HK-2 (cell line): ENCODE results near the gene SLC5A9.
"Not testable (repeated sequence)": the region's sequence is repeated elsewhere in the genome, so short reads cannot be mapped to it uniquely, and the experiment has no call there.

Experiments
- DNase-seq: peaks from one replicate; pipeline ENCODE4 v3.0.0-alpha.2; 2018; ENCODE audit not compliant: unreplicated experiment

The SLC5A9 gene

DNA sequence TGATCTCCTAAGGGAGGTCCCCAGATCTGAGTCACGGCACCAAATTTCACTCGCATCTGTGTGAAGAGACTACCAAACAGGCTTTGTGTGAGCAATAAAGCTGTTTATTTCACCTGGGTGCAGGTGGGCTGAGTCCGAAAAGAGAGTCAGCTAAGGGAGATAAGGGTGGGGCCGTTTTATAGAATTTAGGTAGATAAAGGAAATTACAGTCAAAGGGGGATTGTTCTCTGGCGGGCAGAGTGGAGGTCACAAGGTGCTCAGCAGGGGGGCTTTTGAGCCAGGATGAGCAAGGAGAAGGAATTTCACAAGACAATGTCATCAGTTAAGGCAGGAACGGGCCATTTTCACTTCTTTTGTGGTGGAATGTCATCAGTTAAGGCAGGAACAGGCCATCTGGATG lies 8.2 kb upstream of the SLC5A9 start:
- not testable (repeated sequence) for DNase-seq

GRCh38 chr1:48214820-48215219 lies 7.7 kb upstream of the SLC5A9 start:
- DNase-seq = no peak

DNA sequence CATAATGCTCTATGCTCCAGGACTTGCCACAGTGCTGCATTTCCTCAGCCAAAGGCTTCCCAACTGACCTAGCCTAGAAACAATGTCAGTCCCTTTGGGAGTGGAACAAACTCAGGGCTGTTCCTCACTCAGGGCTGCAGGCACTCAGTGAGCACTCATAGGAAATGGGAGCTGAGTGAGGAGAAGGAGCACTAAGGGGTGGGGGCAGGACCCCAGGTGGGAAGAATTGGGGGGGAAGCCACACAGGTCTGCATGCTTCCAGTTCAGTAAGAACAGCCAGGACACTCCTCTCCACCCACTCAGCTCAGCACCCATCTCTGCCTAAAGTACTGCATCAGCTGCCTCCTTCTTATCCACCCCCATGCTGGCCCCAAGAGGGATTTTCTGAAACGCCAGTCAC lies 7.3 kb upstream of the SLC5A9 start:
- DNase-seq = no peak

GRCh38 chr1:48215889-48216288 lies 6.6 kb upstream of the SLC5A9 start:
- no peak for DNase-seq

DNA sequence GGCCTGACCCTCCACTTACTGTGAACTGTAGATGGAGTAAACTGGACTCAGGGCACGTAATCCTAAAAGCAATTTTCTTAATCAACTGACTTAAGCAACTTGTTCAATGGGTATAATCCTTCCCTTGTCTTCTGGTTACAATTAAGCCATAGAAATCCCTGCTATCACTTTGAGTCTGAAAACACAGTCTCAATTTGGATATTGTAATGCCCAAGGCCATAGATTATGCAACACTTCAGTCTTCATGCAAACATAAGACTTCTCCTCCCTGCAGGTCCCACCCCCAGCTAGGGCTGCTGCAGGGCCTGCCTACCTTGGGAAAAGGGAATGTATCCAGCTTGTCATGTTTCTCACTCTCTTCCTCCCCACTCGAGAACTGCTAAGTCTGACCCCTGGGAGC lies 6.2 kb upstream of the SLC5A9 start:
- no peak for DNase-seq

GRCh38 chr1:48216941-48217340 lies 5.6 kb upstream of the SLC5A9 start:
- no peak for DNase-seq

GRCh38 chr1:48217856-48218255 lies 4.7 kb upstream of the SLC5A9 start:
- no peak for DNase-seq

DNA sequence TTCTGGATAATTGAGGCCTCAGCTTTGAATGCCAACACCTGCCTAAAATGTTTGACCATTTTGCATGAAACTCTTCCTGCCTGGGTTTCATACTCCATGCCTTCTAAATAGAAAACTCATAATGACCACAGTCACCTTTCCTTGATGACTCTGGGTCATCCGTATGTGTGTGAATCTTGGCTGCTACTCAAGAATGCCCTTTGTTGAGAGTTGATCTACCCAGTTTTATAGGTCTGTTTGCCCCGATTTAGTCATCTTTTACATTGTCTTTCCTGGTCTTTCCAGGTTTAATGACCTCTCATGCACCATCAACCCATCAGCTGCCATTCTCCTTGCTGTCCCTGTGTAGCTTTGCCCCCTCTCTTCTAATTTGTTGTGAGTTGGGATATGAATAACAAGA lies 2.7 kb upstream of the SLC5A9 start:
- DNase-seq = no peak

- DNase-seq = no peak
These were observed 1.4 kb upstream of the SLC5A9 start for GRCh38 chr1:48221122-48221521.

DNA sequence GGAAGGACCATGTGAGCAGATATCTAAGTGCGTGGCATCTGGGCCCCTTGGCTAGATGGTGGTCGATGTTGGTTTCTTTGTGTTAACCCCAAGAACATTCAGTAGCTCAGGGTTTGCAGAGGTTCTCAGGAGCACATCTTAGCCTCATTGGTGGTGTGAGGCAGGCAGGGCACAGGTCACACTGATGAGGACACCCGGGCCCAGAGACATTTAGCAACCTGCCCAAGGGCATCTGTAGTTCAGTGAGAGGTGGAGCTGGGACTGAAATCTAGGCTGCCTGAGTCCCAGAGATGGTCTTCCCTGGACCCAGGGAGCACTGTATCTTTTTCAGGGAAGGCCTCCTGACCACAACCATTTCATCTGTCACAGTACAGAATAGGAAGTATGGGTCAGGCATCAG lies 859 bp upstream of the SLC5A9 start:
- DNase-seq = no peak

DNA sequence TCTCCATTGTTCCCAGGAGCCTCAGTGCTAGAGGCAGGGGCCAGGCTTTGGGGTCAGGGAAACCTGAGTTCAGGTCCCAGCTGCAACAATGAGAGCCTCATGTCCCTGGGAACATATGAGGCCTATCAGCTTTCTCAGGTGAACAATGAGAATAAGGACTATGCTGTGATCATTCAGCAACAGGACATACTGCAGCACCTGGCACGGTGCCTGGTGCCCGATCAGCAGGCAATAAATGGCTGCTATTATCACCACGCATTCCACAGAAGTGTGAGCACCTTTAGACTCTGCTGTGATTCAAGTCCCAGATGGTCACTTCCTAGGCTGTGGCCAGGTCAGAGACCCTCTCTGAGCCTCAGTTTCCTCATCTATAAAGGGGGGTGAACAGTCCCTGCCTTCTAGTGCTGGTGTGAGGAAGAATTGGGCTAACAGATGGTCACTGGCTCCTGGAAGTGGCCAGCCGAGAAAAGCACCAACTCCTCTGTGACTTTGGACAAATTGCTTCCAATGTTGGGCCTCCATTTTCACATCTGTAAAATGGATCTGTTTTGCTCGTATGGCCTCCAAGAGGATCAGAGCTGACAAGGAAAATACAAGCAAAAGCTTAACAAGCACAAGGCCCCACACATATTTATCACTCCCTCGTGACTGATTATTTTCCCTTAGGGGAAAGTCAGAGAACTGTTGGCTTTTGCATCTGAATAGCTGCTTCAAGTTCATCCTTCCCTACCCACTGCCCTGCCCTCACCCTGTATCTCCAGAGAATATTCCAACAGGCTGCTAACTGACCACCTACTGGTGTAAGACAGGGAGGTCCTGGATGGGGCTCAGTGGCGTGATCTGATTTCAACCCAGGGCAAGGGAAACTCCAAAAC lies 1.1 kb downstream of the SLC5A9 start:
- DNase-seq = no peak

GRCh38 chr1:48224791-48225190 lies 2.3 kb downstream of the SLC5A9 start:
- no peak for DNase-seq

- DNase-seq = no peak
These were observed 3.1 kb downstream of the SLC5A9 start for GRCh38 chr1:48225579-48225978.

DNA sequence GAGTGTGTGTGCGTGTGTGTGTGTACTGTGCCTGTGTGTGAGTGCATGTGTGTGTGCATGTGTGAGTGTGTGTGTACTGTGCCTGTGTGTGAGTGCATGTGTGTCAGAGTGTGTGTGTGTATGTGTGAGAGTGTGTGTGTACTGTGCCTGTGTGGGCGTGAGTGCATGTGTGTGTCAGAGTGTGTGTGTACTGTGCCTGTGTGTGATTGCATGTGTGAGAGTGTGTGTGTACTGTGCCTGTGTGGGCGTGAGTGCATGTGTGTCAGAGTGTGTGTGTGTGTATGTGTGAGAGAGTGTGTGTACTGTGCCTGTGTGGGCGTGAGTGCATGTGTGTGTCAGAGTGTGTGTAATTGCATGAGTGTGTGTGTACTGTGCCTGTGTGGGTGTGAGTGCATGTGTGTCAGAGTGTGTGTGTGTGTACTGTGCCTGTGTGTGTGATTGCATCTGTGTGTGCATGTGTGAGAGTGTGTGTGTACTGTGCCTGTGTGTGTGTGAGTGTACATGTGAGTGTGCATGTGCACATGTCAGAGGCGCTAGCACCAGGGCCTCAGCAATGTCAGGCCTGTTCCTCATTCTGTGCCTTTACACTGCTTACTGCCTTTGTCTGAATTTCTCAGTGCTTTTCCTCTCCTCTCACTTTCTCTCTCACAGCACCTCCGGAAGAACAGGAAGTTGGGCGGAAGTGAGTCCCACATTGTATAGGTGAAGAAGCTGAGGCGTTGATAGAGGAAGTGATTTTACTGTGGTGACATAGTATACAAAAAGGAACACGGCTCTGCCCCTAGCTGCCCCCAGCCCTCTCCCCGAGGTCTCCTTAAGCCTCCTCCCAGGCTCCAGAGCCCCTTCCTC lies 4.9 kb downstream of the SLC5A9 start:
- DNase-seq = no peak

GRCh38 chr1:48228156-48228555 lies 5.6 kb downstream of the SLC5A9 start:
- DNase-seq = no peak

DNA sequence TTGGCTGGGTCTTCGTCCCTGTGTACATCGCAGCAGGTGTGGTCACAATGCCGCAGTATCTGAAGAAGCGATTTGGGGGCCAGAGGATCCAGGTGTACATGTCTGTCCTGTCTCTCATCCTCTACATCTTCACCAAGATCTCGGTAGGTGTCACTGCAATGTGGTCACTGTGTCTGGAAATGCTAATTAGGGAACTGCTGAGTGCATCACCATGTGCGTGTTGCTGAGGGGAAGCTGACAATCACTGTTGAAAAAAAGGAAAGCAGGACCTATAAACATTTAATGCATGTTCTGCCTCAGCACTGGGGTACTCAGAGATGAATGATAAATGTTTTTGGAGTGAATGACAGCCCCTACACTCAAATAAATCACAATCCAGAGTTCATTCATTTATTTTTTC lies 6.8 kb downstream of the SLC5A9 start:
- DNase-seq = no peak

- no peak for DNase-seq
These were observed 7.7 kb downstream of the SLC5A9 start for GRCh38 chr1:48230236-48230635.

- no peak for DNase-seq
These were observed 10.2 kb downstream of the SLC5A9 start for GRCh38 chr1:48232722-48233121.

- no peak for DNase-seq
These were observed 11.4 kb downstream of the SLC5A9 start for GRCh38 chr1:48233666-48234485.

GRCh38 chr1:48235652-48236051 lies 13.1 kb downstream of the SLC5A9 start:
- no peak for DNase-seq

DNA sequence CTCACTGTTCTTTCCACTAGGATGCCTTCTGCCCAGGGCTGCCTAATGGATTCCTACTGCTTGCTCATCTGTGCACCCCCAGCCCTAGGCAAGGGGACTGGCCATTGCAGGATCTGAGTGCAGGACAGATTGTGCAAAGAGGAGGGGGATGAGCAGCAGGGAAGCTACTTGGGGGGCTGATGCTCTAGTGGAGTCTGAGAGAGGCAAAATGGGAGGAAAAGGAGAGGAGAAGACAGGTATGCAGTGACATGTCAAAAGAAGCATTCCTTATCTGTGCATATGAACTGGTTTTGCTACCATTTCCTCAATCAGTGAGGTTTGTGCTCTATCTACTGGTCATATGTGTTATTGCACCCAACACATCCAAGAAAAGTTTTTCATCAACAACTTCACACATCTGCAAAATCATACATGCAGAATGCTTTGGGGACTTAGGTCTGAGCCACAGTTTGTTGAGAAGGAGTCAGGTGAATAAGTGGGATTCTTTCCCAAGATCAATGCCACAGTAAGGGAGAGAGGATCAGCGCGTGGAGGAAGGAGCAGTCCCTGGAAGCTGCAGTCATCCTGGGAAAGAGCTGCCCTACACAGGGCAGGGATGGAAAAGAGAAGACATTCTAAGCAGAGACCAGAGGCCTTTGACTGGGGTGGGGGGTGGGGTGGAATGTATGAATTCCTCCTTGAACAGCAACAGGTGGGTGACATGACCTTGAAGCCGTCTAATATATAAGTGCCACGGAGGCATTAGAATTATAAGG lies 14.4 kb downstream of the SLC5A9 start:
- no peak for DNase-seq
